Liver (tissue), 9 donors: ENCODE measurements around the gene AKR7A2. TPM values are rescaled to one million over a fixed set of nuclear protein-coding genes. Genes with fewer than 3 reads are reported as not detected.
"Not testable (repeated sequence)": the region's sequence is repeated elsewhere in the genome, so short reads cannot be mapped to it uniquely, and the experiment has no call there.

Source experiments
- DNase-seq: peaks from one replicate; pipeline ENCODE4 v3.0.0-alpha.2; 2017; ENCODE audit warnings: low spot score
- H3K27ac ChIP-seq, 2 donors: one replicate each; pipeline ENCODE4 v1.7.0; 2013; ENCODE audit warnings: inconsistent platforms in 2 of 2, low read length in 2 of 2, control low read depth in 1 of 2, low read depth in 1 of 2, mild to moderate bottlenecking in 1 of 2
- H3K27me3 ChIP-seq, 4 donors: one replicate each; pipeline versions ENCODE4 v1.6.1 to v1.7.0; 2013; ENCODE audit warnings: low read length in 3 of 4, inconsistent platforms in 1 of 4, mild to moderate bottlenecking in 1 of 4, moderate library complexity in 1 of 4; ENCODE audit not compliant: control insufficient read depth in 4 of 4, insufficient read depth in 4 of 4
- H3K36me3 ChIP-seq, 4 donors: one replicate each; pipeline versions ENCODE4 v1.6.1 to v1.7.0; 2013; ENCODE audit warnings: low read length in 3 of 4, mild to moderate bottlenecking in 3 of 4, low read depth in 1 of 4, moderate library complexity in 1 of 4; ENCODE audit not compliant: control insufficient read depth in 4 of 4, insufficient read depth in 3 of 4
- H3K4me1 ChIP-seq, 4 donors: one replicate each; pipeline versions ENCODE4 v1.6.1 to v1.7.0; 2013; ENCODE audit warnings: low read length in 3 of 4, mild to moderate bottlenecking in 3 of 4, moderate library complexity in 1 of 4; ENCODE audit not compliant: control insufficient read depth in 4 of 4, insufficient read depth in 4 of 4
- H3K4me3 ChIP-seq, 3 donors: one replicate each; pipeline versions ENCODE4 v1.6.1 to v1.7.0; 2013; ENCODE audit warnings: low read length in 3 of 3, control low read depth in 1 of 3, low read depth in 1 of 3, mild to moderate bottlenecking in 1 of 3
- H3K9ac ChIP-seq, 2 donors: one replicate each; pipeline ENCODE4 v1.7.0; 2013; ENCODE audit warnings: low read length in 2 of 2, mild to moderate bottlenecking in 2 of 2, moderate library complexity in 2 of 2, control low read depth in 1 of 2, low read depth in 1 of 2
- H3K9me3 ChIP-seq, 4 donors: one replicate each; pipeline versions ENCODE4 v1.6.1 to v1.7.0; 2013; ENCODE audit warnings: low read length in 3 of 4; ENCODE audit not compliant: control insufficient read depth in 4 of 4
- ATF3 ChIP-seq: IDR thresholded peaks from 2 replicates; pipeline ENCODE4 v1.6.1; 2016; ENCODE audit warnings: antibody characterized with exemption
- CTCF ChIP-seq: fragments of 150-350 bp; IDR thresholded peaks from 2 replicates; pipeline ENCODE4 v1.5.1; 2017; ENCODE audit warnings: improper control_type of control experiment, low read depth, low read length; ENCODE audit not compliant: missing input control
- EGR1 ChIP-seq, 2 donors: IDR thresholded peaks; 2 replicates each; pipeline ENCODE4 v1.6.1; 2016 to 2018; ENCODE audit warnings: antibody characterized with exemption in 2 of 2, low read depth in 2 of 2
- FOXA1 ChIP-seq: IDR thresholded peaks from 2 replicates; pipeline ENCODE4 v1.6.1; 2016; ENCODE audit warnings: antibody characterized with exemption
- FOXA2 ChIP-seq: IDR thresholded peaks from 2 replicates; pipeline ENCODE4 v1.6.1; 2016; ENCODE audit warnings: antibody characterized with exemption
- GABPA ChIP-seq, 2 donors: IDR thresholded peaks in 1 of 2; conservative IDR thresholded peaks in 1 of 2; 2 replicates each; pipeline ENCODE4 v1.6.1; 2016; ENCODE audit warnings: antibody characterized with exemption in 2 of 2, mild to moderate bottlenecking in 1 of 2, moderate library complexity in 1 of 2
- HNF4A ChIP-seq, 2 donors: conservative IDR thresholded peaks; 2 replicates each; pipeline ENCODE4 v1.6.1; 2016; ENCODE audit warnings: antibody characterized with exemption in 2 of 2, mild to moderate bottlenecking in 2 of 2
- HNF4G ChIP-seq: IDR thresholded peaks from 2 replicates; pipeline ENCODE4 v1.6.1; 2016; ENCODE audit warnings: antibody characterized with exemption
- JUND ChIP-seq, 2 donors: IDR thresholded peaks; 2 replicates each; pipeline ENCODE4 v1.6.1; 2016; ENCODE audit warnings: antibody characterized with exemption in 2 of 2
- MAX ChIP-seq: IDR thresholded peaks from 2 replicates; pipeline ENCODE4 v1.6.1; 2016; ENCODE audit warnings: antibody characterized with exemption
- NR2F2 ChIP-seq: IDR thresholded peaks from 2 replicates; pipeline ENCODE4 v1.6.1; 2016; ENCODE audit warnings: antibody characterized with exemption
- RAD21 ChIP-seq, 2 donors: IDR thresholded peaks; 2 replicates each; pipeline ENCODE4 v1.6.1; 2016; ENCODE audit warnings: antibody characterized with exemption in 2 of 2, mild to moderate bottlenecking in 2 of 2
- REST ChIP-seq: IDR thresholded peaks from 2 replicates; pipeline ENCODE4 v1.6.1; 2016; ENCODE audit warnings: antibody characterized with exemption, mild to moderate bottlenecking
- RXRA ChIP-seq, 2 donors: IDR thresholded peaks; 2 replicates each; pipeline ENCODE4 v1.6.1; 2017 to 2018; ENCODE audit warnings: antibody characterized with exemption in 2 of 2, mild to moderate bottlenecking in 1 of 2
- SP1 ChIP-seq: IDR thresholded peaks from 2 replicates; pipeline ENCODE4 v1.6.1; 2018; ENCODE audit warnings: antibody characterized with exemption, mild to moderate bottlenecking
- TAF1 ChIP-seq: conservative IDR thresholded peaks from 2 replicates; pipeline ENCODE4 v1.6.1; 2016; ENCODE audit warnings: antibody characterized with exemption, mild to moderate bottlenecking
- YY1 ChIP-seq: IDR thresholded peaks from 2 replicates; pipeline ENCODE4 v1.6.1; 2016; ENCODE audit warnings: antibody characterized with exemption, mild to moderate bottlenecking
- ZBTB33 ChIP-seq: IDR thresholded peaks from 2 replicates; pipeline ENCODE4 v1.6.1; 2016; ENCODE audit warnings: antibody characterized with exemption
- WGBS: extraction: QIAGEN DNeasy Blood & Tissue Kit; methylation state at CpG from one replicate; pipeline ENCODE4 v1.1.7; 2013; 5-methylcytosine and 5-hydroxymethylcytosine counted together
- polyA plus RNA-seq, 2 donors: library from polyadenylated mRNA; stranded (reverse) in 1 of 2; unstranded in 1 of 2; fragments of 200-250 nt in 1 of 2; fragments of >200 nt in 1 of 2; fragmentation: Nextera tagmentation in 1 of 2; extraction: Ambion mirVana in 1 of 2; gene quantifications; one replicate each; pipeline versions ENCODE4 v1.2.1 to v1.2.3, GENCODE V29; 2013 to 2015
- total RNA-seq, 2 donors: library from RNA; depleted of rRNA; stranded (reverse); fragments of >200 nt; gene quantifications; one replicate each; pipeline ENCODE4 v1.2.3, GENCODE V29; 2014
- donor health status: healthy.
- donor health status: healthy.
- donor health status: healthy.
- donor health status: healthy.
- donor health status: healthy.

Gene AKR7A2
- total and polyA plus RNA-seq, 4 donors: 41.4 to 63.2 (median 49.8) TPM

GRCh38 chr1:19273844-19274531 lies 38.0 kb downstream of the AKR7A2 start:
- TF ChIP-seq MAX: peak; percentile 41
- peak; percentile 24 to 54 for TF ChIP-seq HNF4A (conservative IDR thresholded peaks at IDR 0.05)
- TF ChIP-seq YY1: peak; percentile 29
- TF ChIP-seq HNF4G: peak; percentile 13
- peak; percentile 96 to 97 for TF ChIP-seq EGR1 (IDR thresholded peaks at IDR 0.05; ENCODE audit: low read depth in 2 of 2)
- peak; percentile 3 for TF ChIP-seq REST
- TF ChIP-seq SP1: peak; percentile 14
- DNase-seq, H3K27me3 ChIP-seq, H3K9me3 ChIP-seq, H3K36me3 ChIP-seq: not testable (repeated sequence)
- H3K4me3 ChIP-seq: peak overlapping the region; percentile 71 to 96 (median 79)
- WGBS: 10% methylated on average over 59 of the region's 66 CpGs
- H3K4me1 ChIP-seq: peaks cover 0 to 29% (median 17%) of the 10 kb centered on the region in 4 donors
- H3K9ac ChIP-seq: peak overlapping the region; percentile 83 to 96
- H3K27ac ChIP-seq: peak overlapping the region; percentile 94 to 98

GRCh38 chr1:19273106-19273843 lies 38.7 kb downstream of the AKR7A2 start:
- Histone ChIP-seq H3K4me3 (peak overlapping the region; percentile 71 to 96 (median 79)), H3K27me3 (no peaks in the 10 kb centered on the region), H3K4me1 (peaks cover 0 to 29% (median 17%) of the 10 kb centered on the region in 4 donors), H3K27ac (peak overlapping the region; percentile 94 to 98), H3K9ac (peak overlapping the region; percentile 83 to 96), H3K36me3 (peaks cover 4 to 9% (median 7%) of the 10 kb centered on the region in 4 donors), H3K9me3 (no peaks in the 10 kb centered on the region)
- no peak for DNase-seq
- TF ChIP-seq HNF4A (conservative IDR thresholded peaks at IDR 0.05): peak; percentile 99
- TF ChIP-seq FOXA2: peak; percentile 46
- TF ChIP-seq NR2F2: no peak
- TF ChIP-seq GABPA (IDR thresholded peaks at IDR 0.05 in 1 of 2, conservative IDR thresholded peaks at IDR 0.05 in 1 of 2): no peak
- TF ChIP-seq FOXA1: no peak
- TF ChIP-seq ZBTB33: peak; percentile 78
- peak; percentile 85 for TF ChIP-seq REST
- TF ChIP-seq JUND (IDR thresholded peaks at IDR 0.05): peak; percentile 50 to 81
- no peak for TF ChIP-seq TAF1
- TF ChIP-seq MAX: peak; percentile 82
- TF ChIP-seq SP1: peak; percentile 85
- TF ChIP-seq HNF4G: peak; percentile 98
- peak; percentile 26 for TF ChIP-seq ATF3
- TF ChIP-seq CTCF: no peak
- peak; percentile 55 for TF ChIP-seq YY1
- TF ChIP-seq EGR1 (IDR thresholded peaks at IDR 0.05; ENCODE audit: low read depth in 2 of 2): peak; percentile 69 to 86
- TF ChIP-seq RAD21 (IDR thresholded peaks at IDR 0.05): peak; percentile 24 to 40
- peak; percentile 82 to 89 for TF ChIP-seq RXRA (IDR thresholded peaks at IDR 0.05)
- WGBS: 34% methylated on average over 22 of the region's 22 CpGs
